SU-DHL-6 (cell line): ENCODE results near the gene CTAGE8.
"Not testable (repeated sequence)": the region's sequence is repeated elsewhere in the genome, so short reads cannot be mapped to it uniquely, and the experiment has no call there.

Experiments
- EZH2phosphoT487 ChIP-seq: fragments of 200-600 bp; sonication (generic), shearing (Covaris generic); conservative IDR thresholded peaks from 2 replicates; pipeline ENCODE4 v1.6.1; 2018; ENCODE audit warnings: mild to moderate bottlenecking, antibody characterized with exemption, low read length, moderate library complexity, mixed read lengths
- TF ChIP-seq, protein P1 (sequence below): fragments of 200-600 bp; sonication (generic); IDR thresholded peaks from one replicate; pipeline ENCODE4 v1.5.1; 2017; ENCODE audit warnings: antibody characterized with exemption, mild to moderate bottlenecking, low read length, moderate library complexity; ENCODE audit not compliant: insufficient read depth, poor library complexity, severe bottlenecking

GRCh38 chr7:144245372-144245771 is 23.7 kb downstream of the CTAGE8 start:
- TF ChIP-seq, protein P1, sequence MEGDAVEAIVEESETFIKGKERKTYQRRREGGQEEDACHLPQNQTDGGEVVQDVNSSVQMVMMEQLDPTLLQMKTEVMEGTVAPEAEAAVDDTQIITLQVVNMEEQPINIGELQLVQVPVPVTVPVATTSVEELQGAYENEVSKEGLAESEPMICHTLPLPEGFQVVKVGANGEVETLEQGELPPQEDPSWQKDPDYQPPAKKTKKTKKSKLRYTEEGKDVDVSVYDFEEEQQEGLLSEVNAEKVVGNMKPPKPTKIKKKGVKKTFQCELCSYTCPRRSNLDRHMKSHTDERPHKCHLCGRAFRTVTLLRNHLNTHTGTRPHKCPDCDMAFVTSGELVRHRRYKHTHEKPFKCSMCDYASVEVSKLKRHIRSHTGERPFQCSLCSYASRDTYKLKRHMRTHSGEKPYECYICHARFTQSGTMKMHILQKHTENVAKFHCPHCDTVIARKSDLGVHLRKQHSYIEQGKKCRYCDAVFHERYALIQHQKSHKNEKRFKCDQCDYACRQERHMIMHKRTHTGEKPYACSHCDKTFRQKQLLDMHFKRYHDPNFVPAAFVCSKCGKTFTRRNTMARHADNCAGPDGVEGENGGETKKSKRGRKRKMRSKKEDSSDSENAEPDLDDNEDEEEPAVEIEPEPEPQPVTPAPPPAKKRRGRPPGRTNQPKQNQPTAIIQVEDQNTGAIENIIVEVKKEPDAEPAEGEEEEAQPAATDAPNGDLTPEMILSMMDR, result not testable (repeated sequence)
- not testable (repeated sequence) for TF ChIP-seq EZH2phosphoT487
